Activated CD4-positive, alpha-beta T cell treated with anti-CD3 and anti-CD28 coated beads, Interleukin-2, amount 50 U/mL, for 24 hours (primary cell): Measurements from ENCODE around the gene NEB.
"Not testable (repeated sequence)": the region's sequence is repeated elsewhere in the genome, so short reads cannot be mapped to it uniquely, and the experiment has no call there.

ENCODE experiments used
- DNase-seq, 2 donors: peaks; one replicate each; pipeline ENCODE4 v3.0.0-alpha.2; 2020; ENCODE audit warnings: low read depth in 1 of 2, low spot score in 1 of 2

Gene NEB

DNA sequence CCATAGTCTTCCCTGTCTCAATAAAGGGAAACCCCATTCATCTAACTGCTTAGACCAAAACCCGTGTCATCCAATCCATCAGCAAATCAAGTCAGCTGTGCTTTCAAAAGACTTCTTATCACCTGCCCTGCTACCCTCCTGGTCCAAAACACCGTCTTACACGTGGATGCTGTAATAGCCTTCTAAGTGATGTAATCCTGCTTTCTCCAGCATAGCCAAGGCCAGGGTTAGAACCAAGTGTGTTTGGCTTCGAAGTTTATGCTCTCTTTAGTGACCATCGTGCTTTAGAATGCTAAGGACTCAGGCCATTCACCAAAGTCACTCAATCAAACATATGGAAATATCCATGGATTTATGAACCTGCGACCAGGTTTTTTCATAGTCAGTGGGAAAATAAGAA is 25.5 kb downstream of the NEB start:
- no peak for DNase-seq

DNA sequence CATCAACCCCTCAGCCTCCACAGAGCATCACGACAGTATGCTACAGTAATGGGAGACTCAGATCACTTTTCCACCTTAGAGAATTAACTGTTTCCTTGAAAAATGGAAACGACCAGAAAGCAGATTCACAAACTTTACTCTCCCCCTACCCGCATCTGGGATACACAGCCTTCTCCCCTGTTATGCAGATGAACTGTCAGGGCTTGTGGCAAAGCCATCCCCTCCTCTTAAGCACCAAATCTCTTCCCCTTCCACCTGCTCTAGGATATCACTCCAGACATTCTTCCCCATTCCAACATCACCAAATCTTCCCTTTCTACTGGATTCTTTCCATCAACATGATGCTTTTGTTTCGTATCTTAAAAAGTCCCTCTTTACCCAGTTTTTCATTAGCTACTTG is 26.4 kb downstream of the NEB start:
- no peak for DNase-seq

DNA sequence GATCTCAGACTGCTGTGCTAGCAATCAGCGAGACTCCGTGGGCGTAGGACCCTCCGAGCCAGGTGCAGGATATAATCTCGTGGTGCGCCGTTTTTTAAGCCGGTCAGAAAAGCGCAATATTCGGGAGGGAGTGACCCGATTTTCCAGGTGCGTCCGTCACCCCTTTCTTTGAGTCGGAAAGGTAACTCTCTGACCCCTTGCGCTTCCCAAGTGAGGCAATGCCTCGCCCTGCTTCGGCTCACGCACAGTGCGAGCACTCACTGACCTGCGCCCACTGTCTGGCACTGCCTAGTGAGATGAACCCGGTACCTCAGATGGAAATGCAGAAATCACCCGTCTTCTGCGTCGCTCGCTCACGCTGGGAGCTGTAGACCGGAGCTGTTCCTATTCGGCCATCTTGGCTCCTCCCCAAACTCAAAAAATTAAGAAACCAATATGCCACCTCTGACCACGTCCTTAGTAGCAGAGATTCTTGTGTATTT is 29.8 kb downstream of the NEB start:
- not testable (repeated sequence) for DNase-seq

DNA sequence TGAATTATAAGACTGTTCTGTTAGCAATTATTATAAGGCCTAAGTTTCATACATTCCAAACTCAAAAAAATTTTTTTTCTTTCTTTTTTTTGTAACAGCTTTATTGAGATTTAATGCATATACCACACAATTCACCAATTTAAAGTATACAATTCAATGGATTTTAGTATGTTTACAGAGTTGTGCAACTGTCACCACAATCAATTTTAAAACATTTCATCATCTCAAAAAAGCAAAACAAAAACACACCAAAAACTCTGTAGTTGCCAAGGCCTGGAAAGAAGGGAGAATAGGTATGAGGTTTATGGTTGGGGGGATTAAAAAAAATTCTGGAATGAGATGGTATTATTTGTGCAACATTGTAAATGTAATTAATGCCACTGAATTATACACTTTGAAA is 36.1 kb downstream of the NEB start:
- DNase-seq = not testable (repeated sequence)

DNA sequence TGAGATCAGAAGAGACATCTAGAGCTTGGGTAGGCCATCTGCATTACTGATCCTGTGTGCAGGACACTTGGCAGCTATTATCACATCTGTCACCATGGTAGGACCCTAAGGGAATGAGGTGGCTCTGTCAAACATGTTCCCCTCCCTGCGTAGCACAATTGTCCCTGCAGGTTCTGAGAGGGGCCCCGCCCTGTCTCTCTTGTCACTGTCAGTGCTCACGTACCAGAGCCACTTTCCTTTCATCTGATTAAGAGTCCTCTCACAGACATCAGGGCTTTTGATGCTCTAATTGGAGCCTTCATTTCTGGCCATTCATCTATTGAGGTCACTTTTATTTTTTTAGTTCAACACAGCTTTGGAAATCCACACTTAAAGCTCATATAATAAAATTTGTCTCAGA is 38.5 kb downstream of the NEB start:
- no peak for DNase-seq

DNA sequence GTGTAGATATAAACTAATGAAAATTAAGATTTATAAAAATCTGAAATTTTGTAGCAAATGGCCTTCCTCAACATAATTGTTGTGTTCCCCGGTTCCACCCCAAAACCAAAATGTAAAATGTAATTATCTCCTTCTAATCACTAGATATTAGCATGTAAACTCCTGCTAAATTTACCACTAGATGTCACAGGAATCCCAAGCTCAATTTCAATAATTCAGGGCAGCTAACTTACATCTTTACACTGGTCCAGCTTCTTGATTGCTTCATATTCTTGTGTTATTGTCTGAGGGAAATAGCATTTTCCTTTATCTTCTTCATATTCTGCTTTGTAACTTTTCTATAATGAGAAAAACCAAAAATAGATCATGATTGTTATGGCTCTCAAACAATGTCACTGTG is 42.6 kb downstream of the NEB start:
- no peak for DNase-seq

DNA sequence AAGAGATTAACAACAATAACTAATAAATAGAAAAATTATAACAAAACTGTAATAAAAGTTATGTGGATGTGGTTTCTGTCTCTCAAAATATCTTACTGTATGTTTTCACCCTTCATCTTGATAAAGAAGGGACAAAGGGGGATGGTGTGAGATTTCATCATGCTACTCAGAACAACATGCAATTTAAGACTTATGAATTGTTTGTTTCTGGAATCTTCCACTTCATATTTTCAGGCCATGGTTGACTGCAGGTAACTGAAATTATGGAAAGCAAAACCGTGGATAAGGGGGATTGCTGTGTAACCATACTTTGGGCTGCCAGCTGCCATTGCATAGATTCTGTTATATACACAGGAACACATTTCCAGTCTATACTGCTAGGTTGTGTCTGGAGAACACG is 45.6 kb downstream of the NEB start:
- DNase-seq = no peak

DNA sequence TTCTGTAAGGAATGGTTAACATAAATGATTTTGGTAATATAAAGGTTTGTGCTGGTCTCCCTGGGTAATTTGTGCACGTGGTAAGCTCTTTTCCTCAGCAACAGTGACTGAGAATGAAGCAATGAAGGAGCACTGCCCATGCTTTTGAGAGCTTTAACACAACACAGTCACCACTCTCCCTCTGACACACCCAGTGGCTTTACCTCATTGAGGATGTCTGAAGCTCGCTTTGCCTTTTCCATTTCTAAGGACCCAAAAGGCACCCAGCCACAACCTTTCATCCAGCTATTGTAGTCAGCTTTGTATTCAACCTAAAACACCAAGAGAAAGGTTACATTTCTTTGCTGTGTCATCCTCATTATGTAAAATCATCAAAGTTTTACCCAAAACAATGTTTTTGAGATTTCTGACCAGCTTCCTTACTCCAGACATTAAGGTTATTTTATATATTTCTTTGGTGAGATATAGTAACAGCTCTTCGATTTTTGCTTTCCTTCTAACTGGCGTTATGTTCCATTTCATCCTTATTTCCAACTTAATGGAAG is 51.7 kb downstream of the NEB start:
- no peak for DNase-seq

DNA sequence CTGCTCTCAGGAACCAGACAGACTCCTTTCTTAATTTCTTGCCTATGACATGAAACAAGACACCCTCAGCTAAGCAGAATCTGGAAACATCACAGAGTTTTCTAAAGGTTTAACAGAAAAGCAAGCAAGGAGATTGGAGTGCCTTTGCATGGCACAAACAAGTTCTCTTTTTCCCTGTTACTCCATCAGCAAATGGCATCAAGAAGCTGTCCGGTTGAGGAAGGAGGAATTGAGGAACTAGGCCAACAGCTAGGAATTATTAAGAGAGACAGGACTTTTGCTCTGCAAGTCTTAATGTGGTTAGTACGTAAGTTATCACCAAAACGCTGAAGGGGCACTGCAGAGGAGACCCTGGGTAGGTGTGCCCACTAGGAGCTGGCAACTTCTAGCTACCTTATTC is 53.2 kb downstream of the NEB start:
- no peak for DNase-seq

DNA sequence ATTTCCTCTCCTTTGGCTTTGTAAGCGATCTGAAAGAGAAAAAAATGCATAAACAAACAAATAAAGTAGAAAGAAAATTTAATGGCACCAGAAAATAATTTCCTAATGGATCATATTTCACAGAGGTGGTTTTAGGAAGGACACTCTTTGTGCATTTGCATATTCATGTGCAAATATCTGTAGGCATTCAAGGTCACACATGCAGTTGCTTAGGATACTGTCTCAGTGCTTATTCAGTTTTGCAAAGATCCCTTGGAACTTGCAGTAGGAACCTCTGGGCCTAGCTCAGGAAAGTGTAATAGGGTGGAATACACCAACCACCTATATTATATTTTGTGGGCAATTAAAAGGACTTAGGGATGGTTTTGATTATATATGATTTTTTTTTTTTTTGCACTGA is 54.3 kb downstream of the NEB start:
- no peak for DNase-seq

DNA sequence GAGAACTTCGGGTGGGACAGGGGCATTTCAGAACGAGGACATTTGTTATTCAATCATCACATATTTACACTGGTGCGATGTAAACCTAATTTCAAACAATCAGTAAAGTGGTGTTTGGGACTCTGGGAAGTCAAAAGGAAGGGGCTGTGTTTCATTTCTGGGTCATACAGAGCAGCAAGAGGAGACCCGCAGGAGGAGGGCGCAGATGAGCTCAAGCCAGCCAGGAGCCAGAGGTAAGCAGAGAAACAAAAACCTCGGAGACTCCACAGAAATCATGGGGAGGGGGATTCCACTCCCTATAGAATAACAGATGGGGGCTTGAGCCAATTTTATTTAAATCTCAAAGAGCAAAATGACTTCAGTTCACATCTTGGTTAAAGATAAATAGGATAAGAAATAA is 55.4 kb downstream of the NEB start:
- DNase-seq = no peak

DNA sequence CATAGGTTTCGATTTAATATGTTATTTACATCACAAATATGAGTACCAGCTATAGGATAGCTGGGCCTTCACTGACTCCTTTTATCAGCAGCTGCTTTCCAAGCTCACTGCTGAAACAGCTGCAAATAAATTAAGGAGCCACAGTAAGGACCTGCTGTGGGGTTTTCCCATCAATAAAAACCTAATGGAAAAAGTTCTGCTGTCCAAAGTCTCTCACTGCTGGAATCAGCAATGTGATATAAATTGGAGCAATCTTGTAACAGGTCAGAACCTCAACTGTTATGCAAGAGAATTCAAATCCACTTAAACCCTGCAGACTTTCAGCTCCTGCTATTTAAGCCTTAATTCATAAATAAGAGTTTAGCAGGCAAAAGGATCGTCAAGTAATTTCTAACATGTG is 61.3 kb downstream of the NEB start:
- no peak for DNase-seq

DNA sequence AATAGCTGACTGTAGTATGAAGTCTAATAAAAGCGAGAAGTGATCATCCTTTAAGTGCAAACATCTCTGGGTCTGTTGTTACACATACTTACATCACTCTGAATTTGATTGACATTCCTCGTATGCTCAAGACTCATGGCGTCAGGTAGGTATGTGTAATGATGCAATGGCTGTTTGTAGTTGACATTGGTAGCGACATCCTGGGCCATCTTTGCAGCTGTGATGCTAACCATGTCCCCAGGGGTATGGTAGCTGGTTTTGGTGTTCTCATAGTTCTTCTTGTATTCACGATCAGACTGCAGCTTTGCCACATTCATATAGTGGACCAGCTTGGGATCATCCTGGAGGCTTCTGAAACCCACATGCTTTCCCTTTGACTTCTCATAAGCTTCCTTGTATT is 62.0 kb downstream of the NEB start:
- no peak for DNase-seq

DNA sequence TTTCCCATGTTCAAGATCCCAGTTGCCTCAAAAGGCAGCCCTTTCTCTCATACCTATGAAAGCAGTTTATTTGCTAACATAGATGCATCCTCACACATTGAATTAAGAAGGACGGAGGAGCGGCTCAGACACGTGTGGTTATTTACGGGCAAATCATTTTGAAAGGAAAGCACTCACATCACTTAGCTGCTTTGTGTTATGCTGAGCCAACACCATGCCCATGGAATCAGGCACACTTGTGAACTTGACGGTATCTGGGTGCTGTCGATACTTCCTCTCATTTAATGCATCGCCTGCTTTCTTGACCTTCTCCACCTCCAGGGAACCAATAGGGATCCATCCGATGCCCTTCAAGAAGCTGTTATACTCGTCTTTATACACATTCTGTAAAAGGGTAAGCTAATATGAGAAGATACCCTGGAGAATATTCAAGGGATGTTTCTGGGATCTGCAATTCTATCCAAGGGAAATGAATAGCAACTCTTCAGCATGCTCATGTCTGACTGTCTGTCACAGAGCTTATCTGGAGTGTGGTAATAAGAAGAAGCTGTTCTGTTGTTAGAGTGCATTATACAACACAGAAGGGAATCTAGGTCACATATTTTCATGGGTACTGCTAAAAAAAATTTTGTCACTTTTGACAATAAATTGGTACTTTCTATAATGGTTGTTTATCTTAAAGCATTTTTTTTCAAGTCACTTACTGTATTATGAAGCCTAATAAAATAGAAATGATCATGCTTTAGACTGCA is 63.3 kb downstream of the NEB start:
- no peak for DNase-seq

DNA sequence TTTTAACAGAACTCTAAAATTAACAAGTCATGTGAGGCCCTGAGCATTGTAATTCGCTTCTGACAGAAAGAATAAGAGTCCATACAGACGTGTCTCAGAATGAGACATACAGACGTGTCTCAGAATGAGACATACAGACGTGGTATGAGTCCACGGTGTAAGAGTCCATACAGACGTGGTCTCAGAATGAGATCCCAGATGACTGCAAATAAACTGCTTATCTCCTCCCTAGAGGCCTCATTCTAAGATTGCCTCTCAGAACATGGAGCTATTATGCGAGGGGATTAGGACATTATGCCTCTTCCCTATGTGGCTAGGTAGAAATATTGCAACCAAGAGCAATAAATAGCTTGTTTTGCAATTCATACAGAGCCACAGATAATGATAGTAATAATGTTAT is 63.9 kb downstream of the NEB start:
- DNase-seq = no peak

DNA sequence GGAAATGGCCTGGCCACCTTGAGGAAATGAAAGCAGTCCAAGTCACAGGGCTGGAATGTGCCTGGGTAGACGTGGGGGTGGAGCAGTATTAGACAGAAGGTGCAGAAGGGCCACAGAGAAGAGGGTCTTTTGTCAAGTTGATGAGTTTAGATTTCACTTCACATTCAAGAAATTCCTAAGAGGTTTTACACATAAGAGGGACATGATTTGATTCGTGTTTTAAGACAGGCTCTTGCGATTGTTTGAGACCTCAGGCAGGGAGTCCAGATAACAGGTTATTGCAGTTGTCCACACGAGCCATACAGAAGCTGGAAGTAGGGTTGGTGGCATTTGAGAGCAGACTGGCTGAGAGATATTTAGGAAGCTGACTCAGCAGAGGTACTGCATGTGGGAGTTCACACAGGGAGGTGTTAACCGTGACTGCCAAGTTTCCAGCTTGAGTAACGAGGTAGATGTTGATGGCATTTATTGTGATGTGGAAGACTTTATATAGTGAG is 64.6 kb downstream of the NEB start:
- DNase-seq = peak in 1 of 2 donors; percentile 8

DNA sequence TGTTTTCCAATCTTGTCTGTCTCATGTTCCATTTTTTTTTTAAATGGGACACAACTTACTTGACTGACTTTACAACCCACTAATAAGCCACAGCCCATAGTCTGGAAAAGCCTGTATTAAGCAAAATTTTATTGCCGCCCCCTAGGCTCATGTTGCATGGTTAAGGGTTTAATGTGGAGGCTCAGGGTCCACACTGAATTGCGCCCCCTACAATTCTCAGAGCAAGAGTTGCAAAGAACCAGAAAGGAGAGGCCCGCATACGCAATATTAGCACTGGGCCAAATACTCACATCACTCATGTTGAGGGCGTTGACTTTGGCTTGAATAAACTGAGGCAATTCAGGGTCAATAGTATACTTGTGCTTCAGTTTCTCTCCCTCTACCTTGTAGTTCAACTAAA is 65.5 kb downstream of the NEB start:
- DNase-seq = no peak

DNA sequence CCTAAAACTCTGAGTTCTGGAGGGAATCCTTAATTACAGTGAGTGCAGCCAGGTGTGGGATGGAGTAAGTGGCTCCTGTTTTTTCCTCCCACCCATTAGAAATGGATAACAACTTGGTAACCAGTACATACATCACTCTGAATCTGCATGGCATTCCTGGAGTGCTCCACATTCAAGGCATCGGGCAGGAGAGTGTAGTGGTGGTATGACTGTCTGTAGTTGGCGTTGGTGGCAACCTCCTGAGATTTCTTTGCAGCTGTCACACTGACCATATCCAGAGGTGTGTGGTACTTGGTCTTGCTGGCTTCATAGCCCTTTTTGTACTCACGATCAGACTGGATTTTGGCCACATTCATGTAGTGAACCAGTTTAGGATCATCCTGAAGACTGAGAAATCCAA is 68.3 kb downstream of the NEB start:
- DNase-seq = no peak

DNA sequence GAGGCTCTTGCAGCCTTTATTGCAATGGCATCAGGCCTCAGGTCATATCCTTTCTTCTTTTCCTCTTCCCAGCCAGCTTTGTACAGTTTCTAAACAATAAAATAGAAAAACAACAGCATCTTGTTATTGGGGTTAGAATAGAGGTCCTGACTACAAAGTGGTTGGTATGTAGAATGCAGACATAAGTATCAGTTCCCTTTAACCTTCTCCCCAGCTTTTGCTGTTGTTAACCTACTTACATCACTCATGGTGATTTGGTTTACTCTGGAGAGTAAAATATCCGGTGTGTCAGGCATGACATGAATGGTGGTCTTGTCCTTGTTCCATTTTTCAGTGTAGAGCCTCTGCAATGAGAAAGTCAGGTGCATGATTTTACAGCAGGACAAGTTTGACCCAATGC is 69.8 kb downstream of the NEB start:
- no peak for DNase-seq

DNA sequence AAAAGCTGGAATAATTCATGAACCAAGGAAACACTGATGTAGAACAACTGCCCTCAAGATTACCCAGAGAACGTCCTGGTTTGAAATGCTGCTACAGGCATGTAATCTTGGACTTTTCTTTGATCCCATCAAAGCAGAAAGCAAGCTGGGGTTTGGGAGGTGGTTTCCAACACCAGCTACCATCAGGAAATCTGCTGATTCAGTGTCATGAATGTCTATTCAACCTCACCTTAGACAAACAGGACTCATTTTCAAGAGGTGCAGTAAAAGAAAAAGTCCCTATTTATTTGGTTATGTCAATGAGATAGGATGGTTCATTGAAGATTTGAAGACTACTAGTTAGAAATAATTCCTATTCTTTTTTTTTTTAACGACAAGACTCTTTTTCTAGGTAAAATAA is 72.7 kb downstream of the NEB start:
- DNase-seq = no peak

DNA sequence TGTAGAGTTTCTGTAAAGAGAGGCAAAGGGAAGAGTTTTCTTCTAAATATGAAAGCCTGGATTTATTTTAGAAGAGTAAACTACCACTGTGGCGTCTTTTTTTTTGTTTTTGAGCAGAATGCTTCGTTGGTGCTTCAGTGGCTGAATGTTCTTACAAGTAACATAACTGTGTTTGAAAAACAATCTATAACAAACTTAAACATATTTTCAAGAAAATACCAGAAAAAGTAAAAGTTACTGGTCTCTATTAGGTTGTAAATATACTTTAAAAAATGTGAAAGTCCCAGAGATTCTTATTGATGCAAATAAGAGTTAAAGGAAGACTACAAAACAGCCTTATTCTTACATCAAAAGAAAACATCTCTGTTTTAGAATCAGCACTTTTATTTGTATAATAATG is 76.2 kb downstream of the NEB start:
- no peak for DNase-seq

DNA sequence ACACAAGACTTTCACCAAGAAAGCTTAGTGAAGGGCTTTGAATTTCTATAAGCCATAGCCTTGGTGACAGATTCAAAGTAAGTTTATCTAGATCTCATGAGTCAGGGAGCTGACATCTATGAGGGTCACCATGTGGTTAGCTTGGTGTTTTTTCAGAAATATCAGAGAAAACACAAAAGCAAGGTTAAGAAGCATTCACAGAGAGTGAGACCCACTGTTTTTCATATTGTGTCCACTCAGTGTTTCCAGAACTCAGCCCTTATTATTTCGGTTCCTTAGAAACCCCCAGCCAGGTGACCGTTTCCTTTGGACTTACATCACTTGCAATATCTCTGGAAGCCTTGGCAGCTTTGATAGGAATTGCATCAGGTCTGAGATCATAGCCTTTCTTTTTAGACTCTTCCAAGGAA is 76.6 kb downstream of the NEB start:
- no peak for DNase-seq
